ENCODE data around the gene SLC35F4.

The SLC35F4 gene

GRCh38 chr14:57796556-57796955 lies 69.3 kb downstream of the SLC35F4 start:
- no peaks in the 10 kb centered on the region for H3K79me2 ChIP-seq (ENCODE audit: low read length)
- H3K4me1 ChIP-seq (ENCODE audit: low read length), result no peaks in the 10 kb centered on the region
- no peaks in the 10 kb centered on the region for H3K36me3 ChIP-seq (replicated peaks; ENCODE audit: insufficient read depth, low read length)
- H2AFZ ChIP-seq (ENCODE audit: low read length), result no peak overlapping the region
- H3K9ac ChIP-seq (ENCODE audit: low read length), result no peak overlapping the region
- H3K9me3 ChIP-seq (replicated peaks; ENCODE audit: insufficient read depth, low read length), result no peaks in the 10 kb centered on the region
- H3F3A ChIP-seq (ENCODE audit: insufficient read depth, low read length), result no peaks in the 10 kb centered on the region
- no peak for DNase-seq
- TF ChIP-seq CTCF (IDR thresholded peaks at IDR 0.05; ENCODE audit: low read length) (no peak), EZH2 (optimal IDR thresholded peaks at IDR 0.05; ENCODE audit: low read depth, low read length) (no peak), EZH2phosphoT487 (IDR thresholded peaks at IDR 0.05; ENCODE audit: low read length) (no peak)
- H3K4me2 ChIP-seq (ENCODE audit: low read depth, low read length), result no peak overlapping the region
- no peaks in the 10 kb centered on the region for H4K20me1 ChIP-seq (ENCODE audit: insufficient read depth, low read length)
- no peaks in the 10 kb centered on the region for H3K9me2 ChIP-seq (replicated peaks; ENCODE audit: insufficient read depth, low read length)
- H3K27me3 ChIP-seq (replicated peaks; ENCODE audit: insufficient read depth, low read length), result no peaks in the 10 kb centered on the region
- no peak overlapping the region for H3K27ac ChIP-seq (ENCODE audit: low read length)
- H3K4me3 ChIP-seq (ENCODE audit: low read length), result no peak overlapping the region

- no peaks in the 10 kb centered on the region for H3K79me2 ChIP-seq (ENCODE audit: low read length)
- H3K36me3 ChIP-seq (replicated peaks; ENCODE audit: insufficient read depth, low read length), result no peaks in the 10 kb centered on the region
- H3K27me3 ChIP-seq (replicated peaks; ENCODE audit: insufficient read depth, low read length), result no peaks in the 10 kb centered on the region
- no peak for DNase-seq
- TF ChIP-seq EZH2 (optimal IDR thresholded peaks at IDR 0.05; ENCODE audit: low read depth, low read length) (no peak), EZH2phosphoT487 (IDR thresholded peaks at IDR 0.05; ENCODE audit: low read length) (no peak), CTCF (IDR thresholded peaks at IDR 0.05; ENCODE audit: low read length) (no peak)
- no peak overlapping the region for H3K4me2 ChIP-seq (ENCODE audit: low read depth, low read length)
- H3K9me2 ChIP-seq (replicated peaks; ENCODE audit: insufficient read depth, low read length), result no peaks in the 10 kb centered on the region
- H2AFZ ChIP-seq (ENCODE audit: low read length), result no peak overlapping the region
- no peak overlapping the region for H3K4me3 ChIP-seq (ENCODE audit: low read length)
- H3K4me1 ChIP-seq (ENCODE audit: low read length), result no peaks in the 10 kb centered on the region
- no peaks in the 10 kb centered on the region for H3K9me3 ChIP-seq (replicated peaks; ENCODE audit: insufficient read depth, low read length)
- H3F3A ChIP-seq (ENCODE audit: insufficient read depth, low read length), result no peaks in the 10 kb centered on the region
- no peak overlapping the region for H3K9ac ChIP-seq (ENCODE audit: low read length)
- H4K20me1 ChIP-seq (ENCODE audit: insufficient read depth, low read length), result no peaks in the 10 kb centered on the region
- H3K27ac ChIP-seq (ENCODE audit: low read length), result no peak overlapping the region
These were observed 80.8 kb downstream of the SLC35F4 start for GRCh38 chr14:57785058-57785457.

GRCh38 chr14:57771801-57772200 lies 94.1 kb downstream of the SLC35F4 start:
- no peaks in the 10 kb centered on the region for H3K27me3 ChIP-seq (replicated peaks; ENCODE audit: insufficient read depth, low read length)
- TF ChIP-seq EZH2 (optimal IDR thresholded peaks at IDR 0.05; ENCODE audit: low read depth, low read length), result no peak
- TF ChIP-seq EZH2phosphoT487 (IDR thresholded peaks at IDR 0.05; ENCODE audit: low read length), result no peak
- no peaks in the 10 kb centered on the region for H3K9me3 ChIP-seq (replicated peaks; ENCODE audit: insufficient read depth, low read length)
- H3K4me1 ChIP-seq (ENCODE audit: low read length), result no peaks in the 10 kb centered on the region
- H3K27ac ChIP-seq (ENCODE audit: low read length), result no peak overlapping the region
- H3F3A ChIP-seq (ENCODE audit: insufficient read depth, low read length), result no peaks in the 10 kb centered on the region
- no peak overlapping the region for H3K9ac ChIP-seq (ENCODE audit: low read length)
- no peak overlapping the region for H3K4me2 ChIP-seq (ENCODE audit: low read depth, low read length)
- H3K79me2 ChIP-seq (ENCODE audit: low read length), result no peaks in the 10 kb centered on the region
- H4K20me1 ChIP-seq (ENCODE audit: insufficient read depth, low read length), result no peaks in the 10 kb centered on the region
- no peak overlapping the region for H3K4me3 ChIP-seq (ENCODE audit: low read length)
- DNase-seq, result no peak
- H3K9me2 ChIP-seq (replicated peaks; ENCODE audit: insufficient read depth, low read length), result no peaks in the 10 kb centered on the region
- no peak overlapping the region for H2AFZ ChIP-seq (ENCODE audit: low read length)
- no peaks in the 10 kb centered on the region for H3K36me3 ChIP-seq (replicated peaks; ENCODE audit: insufficient read depth, low read length)

GRCh38 chr14:57769863-57770523 lies 95.9 kb downstream of the SLC35F4 start:
- no peak for TF ChIP-seq EZH2phosphoT487 (IDR thresholded peaks at IDR 0.05; ENCODE audit: low read length)
- no peak for TF ChIP-seq EZH2 (optimal IDR thresholded peaks at IDR 0.05; ENCODE audit: low read depth, low read length)
- TF ChIP-seq CTCF (IDR thresholded peaks at IDR 0.05; ENCODE audit: low read length), result no peak
- peak overlapping the region; percentile 55; the same call in 1 of the 2 replicates for H3K27ac ChIP-seq (ENCODE audit: low read length)
- no peaks in the 10 kb centered on the region for H3K79me2 ChIP-seq (ENCODE audit: low read length)
- no peaks in the 10 kb centered on the region for H3K36me3 ChIP-seq (replicated peaks; ENCODE audit: insufficient read depth, low read length)
- H4K20me1 ChIP-seq (ENCODE audit: insufficient read depth, low read length), result no peaks in the 10 kb centered on the region
- peak; percentile 14 for DNase-seq
- no peaks in the 10 kb centered on the region for H3K9me3 ChIP-seq (replicated peaks; ENCODE audit: insufficient read depth, low read length)
- H2AFZ ChIP-seq (ENCODE audit: low read length), result peak overlapping the region; percentile 35; the same call in 1 of the 2 replicates
- no peaks in the 10 kb centered on the region for H3F3A ChIP-seq (ENCODE audit: insufficient read depth, low read length)
- H3K9me2 ChIP-seq (replicated peaks; ENCODE audit: insufficient read depth, low read length), result no peaks in the 10 kb centered on the region
- H3K4me2 ChIP-seq (ENCODE audit: low read depth, low read length), result peak overlapping the region; percentile 37; the same call in 1 of the 2 replicates
- 0 out of 2 replicates have a peak overlapping the region, but pooled peaks have one; percentile 27 for H3K4me3 ChIP-seq (ENCODE audit: low read length)
- no peak overlapping the region for H3K9ac ChIP-seq (ENCODE audit: low read length)
- H3K4me1 ChIP-seq (ENCODE audit: low read length), result no peaks in the 10 kb centered on the region
- H3K27me3 ChIP-seq (replicated peaks; ENCODE audit: insufficient read depth, low read length), result no peaks in the 10 kb centered on the region

Measured in MM.1S (cell line).